MCF 10A (cell line): ENCODE results near the gene SLC22A14. TPM values are rescaled to one million over a fixed set of nuclear protein-coding genes. Genes with fewer than 3 reads are reported as not detected.

ENCODE experiments used
- BruUV-seq: library from RNA; stranded (reverse); fragments of 400-500 nt; replicated peaks from 2 replicates; lab custom pipeline; 2021; lab: Mats Ljungman, UMichigan
- CTCF ChIA-PET: fragments of 300-600 bp; sonication (Branson Sonifier 250); formaldehyde crosslinking; extraction: SDS; loops from one replicate; lab custom pipeline; 2021; ENCODE audit warnings: antibody characterized with exemption, inconsistent platforms; lab: Yijun Ruan, JAX
- POLR2A ChIA-PET: fragments of 300-600, 350-650 bp; sonication (Branson Sonifier 250); formaldehyde crosslinking; extraction: SDS; loops from one replicate; lab custom pipeline; 2020; ENCODE audit warnings: antibody characterized with exemption, inconsistent platforms; lab: Yijun Ruan, JAX
- DNase-seq: peaks from one replicate; pipeline ENCODE4 v3.0.0-alpha.2; 2018; ENCODE audit not compliant: unreplicated experiment
- H3K27ac Mint-ChIP-seq: one replicate; pipeline ENCODE4 v1.8.0; 2022; ENCODE audit warnings: mild to moderate bottlenecking, low read depth, mixed read lengths; ENCODE audit not compliant: unreplicated experiment
- H3K27me3 Mint-ChIP-seq: one replicate; pipeline ENCODE4 v1.8.0; 2022; ENCODE audit warnings: mixed read lengths; ENCODE audit not compliant: insufficient read depth, unreplicated experiment
- H3K36me3 Mint-ChIP-seq: one replicate; pipeline ENCODE4 v1.8.0; 2022; ENCODE audit warnings: mild to moderate bottlenecking, moderate library complexity, mixed read lengths; ENCODE audit not compliant: insufficient read depth, unreplicated experiment
- H3K4me1 Mint-ChIP-seq: one replicate; pipeline ENCODE4 v1.8.0; 2022; ENCODE audit warnings: mixed read lengths; ENCODE audit not compliant: insufficient read depth, unreplicated experiment
- H3K4me3 Mint-ChIP-seq: one replicate; pipeline ENCODE4 v1.8.0; 2022; ENCODE audit warnings: mild to moderate bottlenecking, moderate library complexity, mixed read lengths; ENCODE audit not compliant: unreplicated experiment
- H3K9me3 Mint-ChIP-seq: one replicate; pipeline ENCODE4 v1.8.0; 2022; ENCODE audit warnings: mixed read lengths; ENCODE audit not compliant: unreplicated experiment
- CTCF ChIP-seq: fragments of 200-600 bp; IDR thresholded peaks from one replicate; pipeline ENCODE4 v1.8.0; 2022; ENCODE audit warnings: antibody characterized with exemption, mild to moderate bottlenecking; ENCODE audit not compliant: unreplicated experiment
- intact Hi-C: fragments of 100-400 bp; cut with micrococcal nuclease; formaldehyde crosslinking; loops from 2 replicates; pipeline ENCODE4 v1.14.1; 2022
- total RNA-seq: library from RNA; stranded (reverse); gene quantifications from 2 replicates; pipeline ENCODE4 v1.2.3, GENCODE V29; 2022

The SLC22A14 gene
- total RNA-seq, 1 experiment from 2014 or later, result 0.44 TPM

- intact Hi-C loops, result no loop called here
- Mint-ChIP-seq H3K4me3 (no peak overlapping the region), H3K9me3 (no peaks in the 10 kb centered on the region), H3K27me3 (no peaks in the 10 kb centered on the region), H3K36me3 (no peaks in the 10 kb centered on the region), H3K4me1 (no peaks in the 10 kb centered on the region), H3K27ac (no peak overlapping the region)
- no peak for DNase-seq
- no peak for TF ChIP-seq CTCF
- ChIA-PET CTCF (interaction anchor here (0.5 kb wide), 1 partner anchor 27 kb away, joined by 3 read pairs; no protein-coding TSS in a partner anchor), POLR2A (no interaction called here)
- no TSS peak for BruUV-seq
Observed at GRCh38 chr3:38266810-38267209, 15.3 kb upstream of the SLC22A14 start.

GRCh38 chr3:38267662-38268061 lies 14.4 kb upstream of the SLC22A14 start:
- intact Hi-C loops, result no loop called here
- POLR2A ChIA-PET, result no interaction called here
- H3K4me3 Mint-ChIP-seq, result no peak overlapping the region
- no peaks in the 10 kb centered on the region for H3K9me3 Mint-ChIP-seq
- H3K27ac Mint-ChIP-seq, result no peak overlapping the region
- CTCF ChIA-PET, result interaction anchor here (1.7 kb wide), 1 partner anchor 16 kb away, joined by 3 read pairs; no protein-coding TSS in a partner anchor
- H3K4me1 Mint-ChIP-seq, result no peaks in the 10 kb centered on the region
- no peak for TF ChIP-seq CTCF
- H3K27me3 Mint-ChIP-seq, result no peaks in the 10 kb centered on the region
- BruUV-seq, result no TSS peak
- DNase-seq, result no peak
- no peaks in the 10 kb centered on the region for H3K36me3 Mint-ChIP-seq

- Mint-ChIP-seq H3K27ac (no peak overlapping the region), H3K27me3 (no peaks in the 10 kb centered on the region), H3K4me3 (no peak overlapping the region), H3K4me1 (no peaks in the 10 kb centered on the region), H3K9me3 (no peaks in the 10 kb centered on the region), H3K36me3 (no peaks in the 10 kb centered on the region)
- no peak for DNase-seq
- TF ChIP-seq CTCF, result no peak
- BruUV-seq, result no TSS peak
- intact Hi-C loops, result no loop called here
- POLR2A ChIA-PET, result no interaction called here
- CTCF ChIA-PET, result interaction anchor here (0.7 to 1.7 kb wide), 3 partner anchors 16 to 212 kb away, joined by 3 read pairs; no protein-coding TSS in a partner anchor
Observed at GRCh38 chr3:38268087-38268486, 14.0 kb upstream of the SLC22A14 start.

GRCh38 chr3:38268522-38268921 lies 13.6 kb upstream of the SLC22A14 start:
- CTCF ChIA-PET, result interaction anchor here (0.7 to 1.7 kb wide), 3 partner anchors 17 to 212 kb away, joined by 3 read pairs; no protein-coding TSS in a partner anchor
- intact Hi-C loops, result no loop called here
- POLR2A ChIA-PET, result no interaction called here

More at GRCh38 chr3:38268522-38268921, 13.6 kb upstream of the SLC22A14 start:
- TF ChIP-seq CTCF, result no peak
- no peaks in the 10 kb centered on the region for H3K27me3 Mint-ChIP-seq
- no peak for DNase-seq
- H3K9me3 Mint-ChIP-seq, result no peaks in the 10 kb centered on the region
- BruUV-seq, result no TSS peak
- H3K36me3 Mint-ChIP-seq, result no peaks in the 10 kb centered on the region
- H3K4me3 Mint-ChIP-seq, result no peak overlapping the region
- H3K27ac Mint-ChIP-seq, result no peak overlapping the region
- H3K4me1 Mint-ChIP-seq, result no peaks in the 10 kb centered on the region
